Measurements from ENCODE around the gene CPE.

Gene CPE

DNA sequence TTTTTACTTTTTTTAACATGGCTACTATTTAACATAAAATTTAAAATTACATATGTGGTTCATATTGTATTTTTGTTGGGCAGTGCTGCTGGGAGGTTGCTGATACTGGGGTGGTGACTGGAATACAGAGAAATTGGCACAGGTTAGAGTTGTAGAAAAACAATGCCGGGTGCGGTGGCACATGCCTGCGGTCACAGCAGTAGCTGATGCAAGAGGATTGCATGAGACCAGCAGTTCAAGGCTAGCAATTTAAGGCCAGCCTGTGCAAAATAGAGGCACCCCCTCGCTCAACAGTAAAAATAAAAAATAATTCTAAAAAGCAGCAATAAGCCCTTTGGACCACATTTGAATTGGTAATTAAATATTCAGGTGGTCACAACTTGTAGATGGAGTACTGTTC, 11.8 kb upstream of the CPE start:
- DNase-seq = no peak

DNA sequence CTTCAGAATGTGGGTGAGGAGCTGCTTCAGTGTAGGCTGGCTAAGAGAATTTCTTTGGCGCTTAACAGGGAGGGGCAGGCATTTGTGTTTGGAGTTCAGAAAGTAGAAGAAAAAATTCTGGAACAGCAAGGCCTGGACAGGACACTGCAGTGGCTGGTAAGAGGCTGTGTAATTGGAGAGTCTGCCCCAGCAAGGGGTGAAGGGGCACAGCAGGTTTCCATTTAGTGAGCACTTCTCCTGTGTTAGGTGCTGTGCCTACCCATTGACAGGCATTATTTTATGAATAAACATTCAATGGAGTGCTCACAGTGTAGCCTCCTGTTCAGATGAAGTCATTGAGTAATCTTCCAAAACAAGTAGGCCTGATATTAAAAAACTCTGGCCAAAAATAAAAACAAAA, 10.7 kb upstream of the CPE start:
- no peak for DNase-seq

DNA sequence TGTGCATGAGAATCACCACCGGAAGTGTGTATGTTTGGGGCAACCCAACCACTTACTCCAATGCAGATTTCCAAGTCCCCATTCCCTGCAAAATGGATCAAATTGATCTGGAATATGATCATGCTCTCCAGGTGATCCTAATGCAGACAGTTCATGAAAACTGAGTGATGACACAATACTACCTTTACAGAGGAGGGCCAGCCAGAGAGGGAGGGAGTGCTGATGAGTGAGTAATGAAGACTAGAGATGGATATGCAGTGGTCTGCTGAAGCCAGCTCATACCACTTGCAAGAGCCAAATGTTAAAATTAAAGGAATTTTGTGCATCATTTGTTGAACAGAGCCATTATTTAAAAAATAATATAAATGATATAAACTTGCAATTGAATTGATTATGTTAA, 10.2 kb upstream of the CPE start:
- no peak for DNase-seq

DNA sequence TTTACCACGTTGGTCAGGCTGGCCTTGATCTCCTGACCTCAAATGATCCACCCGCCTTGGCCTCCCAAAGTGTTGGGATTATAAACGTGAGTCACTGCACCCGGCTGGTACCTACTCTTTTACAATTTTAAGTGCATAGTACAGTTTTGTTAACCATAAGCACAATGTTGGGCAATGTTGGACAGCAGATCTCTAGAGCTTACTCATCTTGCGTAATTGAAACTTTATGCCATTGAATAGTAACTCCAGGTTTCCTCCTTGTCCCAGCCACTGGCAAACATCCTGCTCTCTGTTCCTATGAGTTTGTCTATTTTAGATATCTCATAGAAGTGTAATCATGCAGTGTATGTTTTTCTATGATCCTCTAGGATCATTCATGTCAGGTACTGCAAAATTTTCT, 9.3 kb upstream of the CPE start:
- no peak for DNase-seq

DNA sequence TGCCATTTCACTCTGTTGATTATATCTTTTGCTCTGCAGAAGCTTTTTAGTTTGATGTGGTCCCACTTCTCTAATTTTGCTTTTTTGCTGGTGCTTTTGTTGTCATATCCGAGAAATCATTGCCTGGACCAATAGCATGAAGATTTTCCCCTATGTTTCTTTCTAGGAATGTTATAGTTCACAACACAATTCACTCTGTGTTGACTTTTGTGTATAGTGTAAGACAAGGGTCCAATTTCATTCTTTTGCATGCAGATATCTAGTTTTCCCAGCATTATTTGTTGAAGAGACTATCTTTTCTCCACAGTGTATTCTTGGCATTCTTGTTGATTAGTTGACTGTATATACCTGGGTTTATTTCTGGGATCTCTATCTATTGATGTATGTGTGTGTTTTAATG, 8.3 kb upstream of the CPE start:
- DNase-seq = no peak

DNA sequence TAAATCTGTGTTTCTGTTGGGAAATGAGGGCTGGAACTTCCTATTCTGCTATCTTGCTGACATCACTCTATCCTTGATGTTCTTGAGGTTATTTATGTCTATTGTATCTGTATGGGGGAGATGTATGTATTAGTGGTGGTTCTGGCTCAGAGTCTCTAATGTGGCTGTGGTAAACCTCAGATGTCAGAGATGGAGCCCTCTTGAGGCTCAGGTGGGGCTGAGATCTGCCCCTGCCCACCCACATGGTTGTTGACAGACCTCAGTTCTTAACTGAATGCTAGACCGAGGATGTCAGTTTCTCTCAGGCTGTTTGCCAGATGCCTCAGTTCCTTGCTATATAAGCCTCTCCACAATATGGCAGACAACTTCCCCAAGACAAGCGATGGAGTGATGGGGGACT, 3.3 kb upstream of the CPE start:
- no peak for DNase-seq

DNA sequence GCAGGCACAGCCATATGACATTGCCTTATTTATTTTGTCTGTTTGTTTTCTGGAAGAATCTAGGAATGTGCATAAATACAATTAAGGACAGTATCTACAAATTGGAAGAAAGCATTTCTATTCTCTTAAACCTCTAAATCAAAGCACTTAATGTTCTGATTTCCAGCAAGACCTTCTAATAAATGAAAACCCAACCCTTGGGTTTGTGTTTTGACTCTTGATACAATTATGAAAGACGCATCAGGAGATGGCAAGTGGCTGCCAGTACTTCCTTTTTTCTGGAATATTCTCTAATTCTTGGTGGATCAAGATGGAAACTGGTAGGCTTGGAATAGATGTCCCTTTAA, 437 bp upstream of the CPE start:
- DNase-seq = no peak

DNA sequence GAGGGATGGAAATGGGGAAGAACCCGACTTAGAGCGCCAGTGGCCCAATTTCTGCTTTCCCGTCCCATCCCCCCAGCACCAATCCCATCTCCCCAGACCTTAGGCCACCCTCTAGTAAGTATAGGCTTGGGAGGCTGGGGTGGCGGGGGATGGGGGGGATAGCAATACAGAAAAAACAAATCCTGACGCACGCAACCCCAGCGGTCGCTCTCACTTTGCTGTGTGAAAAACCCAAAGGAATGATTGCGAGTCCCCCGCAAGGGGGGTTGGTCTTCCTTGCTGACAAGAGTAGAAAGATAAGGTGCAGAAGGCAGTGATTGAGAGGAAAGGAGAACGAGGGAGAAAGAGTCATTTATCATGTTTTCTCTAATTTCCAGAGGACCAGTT, 863 bp downstream of the CPE start:
- DNase-seq = no peak

DNA sequence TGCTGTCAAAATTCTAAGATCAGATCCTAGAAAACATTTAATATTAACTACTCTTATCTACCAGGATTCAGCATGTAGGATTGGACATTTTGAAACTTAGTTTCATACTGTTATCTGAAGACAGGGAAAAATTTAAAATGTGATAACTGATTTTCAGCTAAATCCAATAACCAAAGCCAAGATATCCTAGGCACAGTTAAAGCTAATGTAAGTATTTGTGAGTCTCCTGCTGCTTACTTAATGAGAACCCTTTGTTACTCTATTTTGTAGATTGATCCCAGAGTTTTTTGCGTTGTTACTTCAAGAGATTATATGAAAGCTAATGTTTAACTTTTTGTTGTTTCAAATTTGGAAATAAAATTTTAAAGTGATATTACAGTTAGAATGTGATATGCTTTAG, 2.0 kb downstream of the CPE start:
- no peak for DNase-seq

DNA sequence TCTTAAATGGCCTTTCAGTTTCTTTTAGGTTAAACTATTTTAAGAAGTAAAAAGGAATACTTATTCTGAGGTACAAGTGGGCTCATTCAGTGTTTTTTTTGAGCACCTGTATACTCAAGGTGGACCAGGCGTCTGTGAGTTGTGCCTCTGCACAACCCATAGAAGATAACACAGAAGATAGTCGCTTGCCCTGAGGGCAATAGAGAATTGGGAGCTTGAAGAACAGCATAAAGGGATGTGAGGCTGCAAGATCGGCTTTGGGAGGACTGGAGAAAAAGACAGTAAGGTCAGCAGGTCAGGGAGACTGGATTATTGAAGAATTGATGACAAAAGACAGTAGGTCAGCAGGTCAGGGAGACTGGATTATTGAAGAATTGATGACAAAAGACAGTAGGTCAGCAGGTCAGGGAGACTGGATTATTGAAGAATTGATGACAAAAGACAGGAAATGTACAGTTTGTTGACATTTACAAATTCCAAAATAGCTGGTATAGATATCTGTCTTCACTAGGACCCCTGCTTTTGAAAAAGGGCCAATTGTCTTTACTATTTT, 3.1 kb downstream of the CPE start:
- DNase-seq = no peak

DNA sequence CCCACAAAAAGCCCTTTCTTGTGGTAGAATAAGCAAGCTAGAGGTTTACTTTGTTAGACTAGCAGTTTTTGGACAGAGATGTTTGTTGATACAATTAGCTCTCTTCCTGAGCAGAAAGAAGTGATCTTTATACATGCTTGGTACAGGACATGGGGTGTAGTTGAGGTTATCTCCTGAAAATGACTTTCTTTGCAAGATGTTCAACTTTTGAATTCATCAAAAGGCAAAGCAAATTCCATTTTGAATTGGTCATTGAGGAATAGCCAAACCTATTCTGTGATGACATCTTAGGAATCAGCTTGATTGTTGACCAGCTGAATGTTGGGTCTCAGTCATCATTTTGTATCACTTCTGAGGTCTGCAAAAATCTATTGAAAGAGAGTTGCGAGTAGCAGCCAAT, 3.8 kb downstream of the CPE start:
- no peak for DNase-seq

DNA sequence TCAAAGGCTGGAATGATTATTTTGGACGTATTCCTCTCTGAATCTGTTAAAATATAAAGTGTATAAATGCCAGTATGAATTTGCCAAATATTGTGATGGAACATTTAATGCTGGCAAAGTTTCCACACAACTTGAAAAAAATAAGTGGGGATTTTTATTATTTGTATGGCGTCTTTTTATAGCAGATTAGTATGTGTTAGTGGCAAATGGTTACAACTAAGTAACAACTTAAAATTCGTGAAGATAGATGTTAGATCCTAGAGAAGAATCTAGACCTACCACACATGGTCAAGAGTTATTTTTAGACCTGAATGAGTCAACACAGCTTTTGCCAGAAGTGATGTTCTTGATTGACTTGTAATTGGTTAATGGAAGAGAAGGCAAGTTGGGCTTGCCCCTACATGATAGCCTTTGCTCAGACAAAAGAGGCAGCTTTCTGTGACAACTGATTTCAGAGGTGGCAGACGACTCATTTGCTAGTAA, 4.8 kb downstream of the CPE start:
- DNase-seq = no peak

DNA sequence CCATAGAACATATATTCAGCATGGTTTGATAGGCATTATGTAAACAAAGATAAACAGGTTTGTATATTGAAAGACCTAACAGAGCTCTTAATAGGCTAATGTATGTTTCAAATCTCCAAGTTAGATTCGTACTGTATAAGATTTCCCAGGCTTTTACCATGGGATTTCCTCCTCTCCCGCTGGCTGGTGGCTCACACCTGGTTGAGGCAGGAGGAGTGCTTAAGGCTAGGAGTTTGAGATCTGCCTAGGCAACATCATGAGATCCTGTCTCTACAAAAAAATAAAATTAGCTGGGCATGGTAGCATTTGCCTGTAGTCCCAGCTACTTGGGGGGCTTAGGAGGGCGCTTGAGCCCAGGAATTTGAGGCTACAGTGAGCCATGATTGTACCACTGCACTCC, 5.4 kb downstream of the CPE start:
- no peak for DNase-seq

DNA sequence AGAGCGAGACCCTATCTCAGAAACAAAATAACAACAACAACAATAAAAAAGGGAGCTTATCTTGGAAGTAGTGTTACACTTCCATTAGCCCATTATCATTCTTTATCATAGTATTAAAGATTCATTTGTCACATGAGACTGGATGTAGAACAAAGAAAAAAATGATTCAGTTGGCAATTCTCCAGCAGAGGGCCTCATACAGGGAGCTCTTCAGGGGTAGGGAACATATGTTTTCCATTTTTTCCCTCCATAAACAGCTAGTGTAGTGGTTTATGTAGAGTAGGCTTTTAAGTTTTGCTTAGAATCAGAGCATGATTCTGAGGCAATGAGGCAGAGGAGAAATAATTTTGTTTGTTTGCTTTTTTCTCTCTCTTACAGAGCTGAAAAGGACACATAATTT, 5.8 kb downstream of the CPE start:
- DNase-seq = no peak

DNA sequence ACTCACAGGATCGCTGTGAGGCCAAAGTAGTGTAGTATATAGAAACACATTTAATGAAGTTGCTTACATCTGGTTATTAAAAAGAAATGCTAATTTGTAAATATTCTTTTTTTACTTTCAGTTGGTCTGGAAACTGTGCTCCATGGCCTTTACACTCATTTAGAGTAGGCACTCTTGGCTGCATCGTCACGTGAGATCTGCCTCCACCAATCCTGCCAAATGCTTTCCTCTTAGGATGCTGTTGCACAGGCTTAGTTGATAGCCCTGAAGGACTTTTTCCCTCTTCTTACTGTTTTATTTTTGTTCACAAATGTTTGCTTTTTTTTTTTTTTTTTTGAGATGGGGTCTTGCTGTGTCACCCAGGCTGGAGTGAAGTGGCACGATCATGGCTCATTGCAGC, 6.3 kb downstream of the CPE start:
- no peak for DNase-seq

DNA sequence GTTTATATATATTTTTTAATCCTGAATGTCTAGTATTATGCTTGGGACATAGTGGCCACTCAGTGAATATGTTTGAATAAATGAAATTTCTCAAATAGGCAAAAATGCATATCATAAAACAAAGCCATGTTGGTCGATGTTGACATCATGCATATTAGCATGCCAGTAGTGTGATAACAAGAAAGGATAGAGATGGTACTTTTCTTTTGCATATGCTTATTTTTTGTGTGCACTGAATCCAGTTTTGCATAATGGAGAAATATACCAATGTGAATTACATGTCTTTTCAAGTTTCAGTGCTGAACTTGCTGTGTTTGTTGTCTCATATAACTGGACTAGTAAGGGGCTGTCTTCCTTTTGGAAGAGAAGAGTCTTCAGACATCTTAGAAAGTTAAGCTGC, 7.5 kb downstream of the CPE start:
- DNase-seq = no peak

DNA sequence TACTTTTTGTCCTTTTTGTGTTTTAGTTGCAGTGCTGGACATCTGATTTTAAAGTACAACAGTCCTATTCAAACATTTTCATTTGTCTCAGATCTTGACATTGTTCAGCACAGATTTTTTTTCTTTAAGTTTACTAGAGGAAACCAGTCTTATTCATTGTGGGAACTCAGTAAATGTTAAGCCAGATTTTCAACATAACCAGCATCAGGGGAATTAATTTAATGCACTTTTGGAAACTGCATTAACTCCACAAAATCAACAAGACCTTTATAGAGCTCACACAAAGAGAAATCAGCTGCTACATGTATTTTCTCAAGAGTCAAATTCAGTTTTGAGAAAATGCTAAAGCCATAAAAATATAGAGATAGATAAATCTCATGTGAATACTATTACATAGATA, 9.9 kb downstream of the CPE start:
- DNase-seq = no peak

DNA sequence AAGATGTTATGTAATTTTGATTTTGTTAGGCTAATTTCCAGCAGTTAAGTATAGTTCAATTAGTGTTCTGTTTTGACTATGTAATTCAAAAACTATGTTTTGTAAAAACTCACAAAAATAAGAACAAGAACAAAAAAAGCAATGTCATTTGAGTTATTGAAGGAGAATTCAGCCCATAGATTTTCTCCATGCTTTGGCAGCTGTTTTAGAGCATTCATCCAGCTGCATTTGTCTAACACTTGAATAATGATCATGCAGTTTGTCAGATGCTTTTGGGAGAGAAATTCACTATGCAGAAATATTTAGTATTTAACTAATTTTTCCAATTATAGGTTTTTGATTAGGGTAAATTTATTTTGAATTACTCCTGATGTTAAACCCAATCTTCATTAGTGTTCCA, 14.2 kb downstream of the CPE start:
- no peak for DNase-seq

DNA sequence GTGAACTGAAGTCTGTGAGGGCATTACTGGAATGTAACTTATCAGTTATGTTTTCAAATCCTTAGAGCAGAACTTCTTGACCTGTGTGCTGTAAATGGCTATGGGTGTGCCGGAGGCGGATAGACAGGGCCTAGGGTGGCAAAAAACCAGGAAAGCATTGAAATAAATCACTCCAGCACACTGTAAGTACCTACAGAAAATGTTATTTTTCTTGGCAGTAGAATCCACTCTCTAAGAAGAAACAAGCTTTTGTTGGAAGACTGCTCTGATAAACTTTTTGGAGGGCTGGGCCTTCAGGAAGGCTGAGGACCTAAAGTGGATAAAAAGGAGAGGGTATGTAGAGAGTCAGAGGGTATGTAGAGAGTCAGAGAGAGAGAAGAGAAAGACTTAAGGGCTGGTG, 14.9 kb downstream of the CPE start:
- no peak for DNase-seq

DNA sequence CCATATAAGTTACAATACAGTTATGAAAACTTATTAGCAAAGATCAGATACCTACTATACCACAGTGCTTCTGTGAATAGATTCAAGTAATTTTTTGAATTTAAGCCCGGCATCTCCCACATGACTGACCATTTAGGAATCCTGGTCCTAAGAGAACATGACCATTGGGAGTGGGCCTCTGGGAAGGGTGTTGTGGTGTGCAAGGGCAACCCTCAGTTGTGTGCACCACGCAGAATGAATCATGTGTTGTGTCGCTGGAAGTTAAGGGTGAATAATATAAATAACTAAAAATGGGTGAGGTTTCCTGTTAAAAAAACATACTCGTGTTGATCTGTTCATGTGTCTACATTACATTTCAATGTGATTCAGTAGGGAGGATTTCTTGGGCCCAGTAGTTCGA, 15.5 kb downstream of the CPE start:
- no peak for DNase-seq

DNA sequence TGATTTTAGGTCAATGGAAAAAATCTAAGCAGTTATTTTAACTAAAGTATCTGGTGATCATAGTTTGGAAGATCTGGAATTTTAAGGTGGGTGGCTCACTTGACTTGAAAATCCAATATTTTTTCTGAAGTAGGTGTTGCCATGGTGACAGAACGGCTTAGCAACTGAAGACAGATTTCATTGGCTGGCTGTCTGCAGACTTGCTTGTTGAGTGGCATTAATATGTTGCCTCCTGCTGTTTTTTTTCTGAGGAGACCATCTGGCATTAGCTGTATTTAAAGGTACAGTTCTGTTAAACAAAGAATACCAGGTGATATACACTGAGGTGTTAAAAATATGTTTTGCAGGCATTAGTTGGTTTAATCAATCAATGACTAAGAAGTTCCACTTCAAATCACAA, 19.8 kb downstream of the CPE start:
- DNase-seq = no peak

DNA sequence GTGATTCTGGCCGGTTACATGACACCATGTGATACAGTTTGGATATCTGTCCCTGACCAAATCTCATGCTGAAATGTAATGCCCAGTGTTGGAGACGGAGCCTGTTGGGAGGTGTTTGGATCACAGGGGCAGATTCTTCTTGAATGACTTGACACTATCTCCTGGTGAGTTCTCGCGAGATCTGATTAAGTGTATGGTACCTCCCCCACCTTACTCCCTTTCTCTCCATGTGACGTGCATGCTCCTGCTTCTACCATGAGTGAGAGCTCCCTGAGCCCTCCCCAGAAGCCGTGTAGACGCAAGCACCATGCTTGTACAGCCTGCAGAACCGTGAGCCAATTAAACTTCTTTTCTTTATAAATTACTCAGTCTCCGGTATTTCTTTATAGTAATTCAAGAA, 23.6 kb downstream of the CPE start:
- no peak for DNase-seq

DNA sequence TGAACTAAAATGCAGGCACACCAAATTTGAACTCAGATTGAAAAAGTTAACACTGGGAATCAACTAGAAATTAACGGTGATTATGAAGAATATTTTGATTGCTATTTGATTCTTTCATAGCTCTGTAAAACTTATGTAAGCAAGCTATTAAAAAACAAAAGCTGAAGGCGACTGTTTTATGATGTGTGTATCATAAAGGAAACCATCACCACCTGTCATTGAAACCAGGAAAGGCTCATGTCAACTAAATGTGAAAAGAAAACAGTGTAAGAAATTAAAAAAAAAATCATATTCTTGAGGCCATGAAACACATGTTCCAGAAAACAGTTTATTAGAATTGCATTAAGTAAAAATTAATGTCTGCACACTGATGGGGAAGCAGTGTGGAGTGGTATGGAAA, 24.2 kb downstream of the CPE start:
- no peak for DNase-seq

DNA sequence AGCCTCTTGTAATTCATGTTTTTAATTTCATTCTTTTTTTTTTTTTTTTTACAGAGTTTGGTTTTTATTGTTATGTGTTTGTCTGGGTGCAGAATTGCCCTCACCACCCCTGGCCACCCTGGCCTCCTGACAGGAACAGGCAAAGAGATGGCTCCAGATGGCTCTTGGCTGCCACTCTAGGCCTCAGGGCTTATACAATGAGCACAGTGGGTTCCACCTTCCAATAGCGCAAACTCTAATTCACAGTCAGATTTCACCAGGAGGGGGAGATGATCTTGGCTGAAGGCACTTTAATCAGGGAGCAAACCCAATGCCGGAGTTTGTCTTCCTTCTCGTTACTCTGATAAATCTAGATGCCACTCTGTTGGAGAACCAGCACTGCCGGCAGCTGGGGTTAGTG, 24.8 kb downstream of the CPE start:
- no peak for DNase-seq

DNA sequence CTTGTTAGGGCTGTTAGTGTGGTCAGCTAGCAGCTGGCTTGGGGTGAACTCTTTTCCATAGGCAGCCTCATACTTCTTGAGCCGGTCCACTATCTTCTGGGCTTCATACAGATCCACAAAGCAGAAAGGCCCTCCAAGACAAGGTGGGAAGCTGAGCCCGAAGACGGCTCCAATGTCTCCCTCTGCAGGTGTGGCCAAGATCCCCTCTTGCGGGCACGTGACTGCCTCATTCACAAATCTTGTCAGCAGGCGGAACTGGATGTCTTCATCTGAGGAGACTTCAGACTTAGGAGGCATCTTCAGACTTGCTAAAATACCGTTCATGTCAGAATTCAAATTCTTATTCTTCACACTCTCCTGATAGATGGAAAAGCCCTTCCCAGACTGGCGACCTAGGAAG, 25.3 kb downstream of the CPE start:
- DNase-seq = no peak

DNA sequence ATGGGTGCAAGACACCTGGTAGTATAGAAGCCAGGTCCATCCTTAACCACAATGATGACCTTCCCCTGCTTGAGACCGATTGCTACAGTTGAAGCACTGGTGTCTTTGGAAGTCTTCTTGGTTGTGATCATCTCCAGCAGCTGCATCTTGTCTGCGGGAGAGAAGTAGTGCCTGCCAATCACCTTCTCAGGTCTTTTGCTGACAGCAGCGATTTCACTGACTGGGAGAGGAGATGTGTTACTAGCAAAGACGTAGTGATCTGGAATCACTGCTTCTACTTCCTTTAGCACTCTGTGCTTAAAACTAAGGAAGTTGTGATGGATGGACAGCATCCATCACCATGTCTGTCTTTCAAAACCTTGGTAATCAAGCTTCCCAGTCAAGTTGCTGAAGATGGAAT, 25.9 kb downstream of the CPE start:
- DNase-seq = no peak
